ENCODE data around the gene XRRA1. TPM values are rescaled to one million over a fixed set of nuclear protein-coding genes. Genes with fewer than 3 reads are reported as not detected.

XRRA1 gene
- total RNA-seq, 1 donor from 2014 or later = 8.9 TPM

- Mint-ChIP-seq H3K9me3 (ENCODE audit: unreplicated experiment) (no peaks in the 10 kb centered on the region), H3K4me1 (ENCODE audit: low read depth, unreplicated experiment) (peaks cover 14% of the 10 kb centered on the region), H3K36me3 (ENCODE audit: low read depth, unreplicated experiment) (peaks cover 30% of the 10 kb centered on the region), H3K27ac (ENCODE audit: unreplicated experiment) (no peak overlapping the region), H3K4me3 (ENCODE audit: unreplicated experiment) (no peak overlapping the region), H3K27me3 (ENCODE audit: low read depth, unreplicated experiment) (no peaks in the 10 kb centered on the region)
- no peak for TF ChIP-seq CTCF (IDR thresholded peaks at IDR 0.05; ENCODE audit: insufficient read depth, low read depth, low read length)
- no peak for TF ChIP-seq EZH2 (IDR thresholded peaks at IDR 0.05; ENCODE audit: insufficient read depth, low read length)
- Histone ChIP-seq H3K4me1 (ENCODE audit: insufficient read depth, low read length) (peaks cover 20% of the 10 kb centered on the region), H3K9ac (ENCODE audit: low read length) (no peak overlapping the region), H3K9me3 (ENCODE audit: insufficient read depth, low read depth, low read length) (no peaks in the 10 kb centered on the region), H3K4me3 (ENCODE audit: insufficient read depth, low read depth, low read length) (no peak overlapping the region), H3K36me3 (ENCODE audit: insufficient read depth, low read length) (peaks cover 6% of the 10 kb centered on the region), H3K4me2 (ENCODE audit: low read length) (no peak overlapping the region), H4K20me1 (ENCODE audit: insufficient read depth, low read length) (no peaks in the 10 kb centered on the region), H3K27me3 (ENCODE audit: insufficient read depth, low read length) (no peaks in the 10 kb centered on the region), H2AFZ (ENCODE audit: low read depth, low read length) (no peak overlapping the region), H3K27ac (ENCODE audit: low read depth, low read length) (no peak overlapping the region), H3K79me2 (ENCODE audit: insufficient read depth, low read length) (no peaks in the 10 kb centered on the region)
- no peak for DNase-seq (ENCODE audit: low read depth)
- FAIRE-seq = no peak
Measured at GRCh38 chr11:74935285-74935684, 13.6 kb downstream of the XRRA1 start.

DNA sequence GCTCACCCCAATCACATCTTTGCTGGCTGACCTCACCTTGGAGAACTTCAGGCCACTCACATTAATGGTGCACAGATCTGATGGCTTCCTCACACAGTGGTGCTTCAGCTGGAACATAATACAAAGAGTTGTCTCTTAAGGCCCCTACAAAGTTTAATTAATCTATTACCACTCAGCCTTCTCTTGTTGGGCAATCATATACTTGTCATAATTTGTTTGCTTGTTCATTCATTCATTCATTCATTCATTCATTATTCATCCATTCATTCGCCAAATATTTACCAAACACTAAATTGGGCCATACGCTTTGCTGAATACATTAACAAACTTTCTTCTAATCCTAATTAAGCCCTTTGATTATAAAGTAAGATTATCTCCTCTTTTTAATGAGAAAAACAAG lies 15.1 kb downstream of the XRRA1 start:
- H3K9me3 ChIP-seq (ENCODE audit: insufficient read depth, low read depth, low read length) = no peaks in the 10 kb centered on the region
- H3K27ac ChIP-seq (ENCODE audit: low read depth, low read length) = no peak overlapping the region
- peaks cover 6% of the 10 kb centered on the region for H3K36me3 ChIP-seq (ENCODE audit: insufficient read depth, low read length)
- DNase-seq (ENCODE audit: low read depth) (no peak), FAIRE-seq (no peak)
- no peaks in the 10 kb centered on the region for H3K27me3 Mint-ChIP-seq (ENCODE audit: low read depth, unreplicated experiment)
- H3K27me3 ChIP-seq (ENCODE audit: insufficient read depth, low read length) = no peaks in the 10 kb centered on the region
- H4K20me1 ChIP-seq (ENCODE audit: insufficient read depth, low read length) = no peaks in the 10 kb centered on the region
- no peak overlapping the region for H3K4me3 ChIP-seq (ENCODE audit: insufficient read depth, low read depth, low read length)
- no peak overlapping the region for H3K4me3 Mint-ChIP-seq (ENCODE audit: unreplicated experiment)
- H3K9ac ChIP-seq (ENCODE audit: low read length) = no peak overlapping the region
- H3K4me1 Mint-ChIP-seq (ENCODE audit: low read depth, unreplicated experiment) = peaks cover 14% of the 10 kb centered on the region
- H3K9me3 Mint-ChIP-seq (ENCODE audit: unreplicated experiment) = no peaks in the 10 kb centered on the region
- no peaks in the 10 kb centered on the region for H3K79me2 ChIP-seq (ENCODE audit: insufficient read depth, low read length)
- H3K27ac Mint-ChIP-seq (ENCODE audit: unreplicated experiment) = no peak overlapping the region
- peaks cover 20% of the 10 kb centered on the region for H3K4me1 ChIP-seq (ENCODE audit: insufficient read depth, low read length)
- H3K36me3 Mint-ChIP-seq (ENCODE audit: low read depth, unreplicated experiment) = peaks cover 25% of the 10 kb centered on the region
- H2AFZ ChIP-seq (ENCODE audit: low read depth, low read length) = no peak overlapping the region
- H3K4me2 ChIP-seq (ENCODE audit: low read length) = no peak overlapping the region
- TF ChIP-seq CTCF (IDR thresholded peaks at IDR 0.05; ENCODE audit: insufficient read depth, low read depth, low read length) (no peak), EZH2 (IDR thresholded peaks at IDR 0.05; ENCODE audit: insufficient read depth, low read length) (no peak)

- Histone ChIP-seq H3K4me1 (ENCODE audit: insufficient read depth, low read length) (peaks cover 15% of the 10 kb centered on the region), H3K9me3 (ENCODE audit: insufficient read depth, low read depth, low read length) (no peaks in the 10 kb centered on the region), H3K36me3 (ENCODE audit: insufficient read depth, low read length) (peaks cover 6% of the 10 kb centered on the region), H3K79me2 (ENCODE audit: insufficient read depth, low read length) (no peaks in the 10 kb centered on the region), H4K20me1 (ENCODE audit: insufficient read depth, low read length) (no peaks in the 10 kb centered on the region), H2AFZ (ENCODE audit: low read depth, low read length) (no peak overlapping the region), H3K27ac (ENCODE audit: low read depth, low read length) (peak overlapping the region; percentile 80), H3K27me3 (ENCODE audit: insufficient read depth, low read length) (no peaks in the 10 kb centered on the region), H3K4me3 (ENCODE audit: insufficient read depth, low read depth, low read length) (no peak overlapping the region), H3K9ac (ENCODE audit: low read length) (peak overlapping the region; percentile 49), H3K4me2 (ENCODE audit: low read length) (peak overlapping the region; percentile 59)
- no peaks in the 10 kb centered on the region for H3K27me3 Mint-ChIP-seq (ENCODE audit: low read depth, unreplicated experiment)
- peaks cover 11% of the 10 kb centered on the region for H3K4me1 Mint-ChIP-seq (ENCODE audit: low read depth, unreplicated experiment)
- TF ChIP-seq CTCF (IDR thresholded peaks at IDR 0.05; ENCODE audit: insufficient read depth, low read depth, low read length) = no peak
- no peak for TF ChIP-seq EZH2 (IDR thresholded peaks at IDR 0.05; ENCODE audit: insufficient read depth, low read length)
- H3K9me3 Mint-ChIP-seq (ENCODE audit: unreplicated experiment) = no peaks in the 10 kb centered on the region
- FAIRE-seq = no peak
- no peak overlapping the region for H3K27ac Mint-ChIP-seq (ENCODE audit: unreplicated experiment)
- peaks cover 23% of the 10 kb centered on the region for H3K36me3 Mint-ChIP-seq (ENCODE audit: low read depth, unreplicated experiment)
- H3K4me3 Mint-ChIP-seq (ENCODE audit: unreplicated experiment) = no peak overlapping the region
- peak; percentile 87 for DNase-seq (ENCODE audit: low read depth)
Measured at GRCh38 chr11:74932797-74933196, 16.1 kb downstream of the XRRA1 start.

Measured in astrocyte (in vitro differentiated cells and primary cell).